K562 (cell line): ENCODE data around the gene RASSF10. TPM values are rescaled to one million over a fixed set of nuclear protein-coding genes. Genes with fewer than 3 reads are reported as not detected.

Experiments
- ATAC-seq: fragments of 200-7000 bp; cut with Tn5 transposase; 3 replicates; pipeline ENCODE4 v1.9.1; 2020; ENCODE audit warnings: moderate library complexity
- BruUV-seq: library from RNA; stranded (reverse); fragments of 400-500 nt; replicated peaks from 2 replicates; lab custom pipeline; 2021; lab: Mats Ljungman, UMichigan
- CTCF ChIA-PET: fragments of 300-600 bp; formaldehyde crosslinking; extraction: SDS; loops from one replicate; lab custom pipeline; 2021; ENCODE audit warnings: low intra/inter-chr PET ratio; lab: Yijun Ruan, JAX
- POLR2A ChIA-PET: fragments of 300-600, 350-650 bp; sonication (Branson Sonifier 250); formaldehyde crosslinking; extraction: SDS; loops from one replicate; lab custom pipeline; 2021; ENCODE audit warnings: antibody characterized with exemption, inconsistent platforms; lab: Yijun Ruan, JAX
- DNase-seq, 4 experiments: peaks; one replicate each; pipeline versions ENCODE4 v3.0.0 to v3.0.0-alpha.2; 2011 to 2018; ENCODE audit warnings: low spot score in 3 of 4, mixed read lengths in 3 of 4; ENCODE audit errors: extremely low read depth in 1 of 4
- FAIRE-seq: peaks from 2 replicates; lab custom pipeline; 2011; peaks lifted over from hg19 to GRCh38; lab: Jason Lieb, UNC
- H2AFZ ChIP-seq: 2 replicates; pipeline ENCODE4 v1.6.0; 2011; ENCODE audit warnings: low read depth, low read length, control low read depth, inconsistent platforms
- H3K27ac ChIP-seq: fragments of 200-600 bp; 3 replicates; pipeline ENCODE4 v1.8.0; 2011; ENCODE audit warnings: low read depth, mild to moderate bottlenecking, control low read depth, inconsistent platforms, low read length, moderate library complexity, mixed read lengths; ENCODE audit errors: extremely low read depth
- H3K27me3 ChIP-seq, 2 experiments: fragments of 300-600 bp in 1 of 2; 2 replicates in 1 of 2; 3 replicates in 1 of 2; pipeline versions ENCODE4 v1.6.0 to v1.8.0; 2011; ENCODE audit warnings: inconsistent platforms in 2 of 2, low read length in 2 of 2, mild to moderate bottlenecking in 1 of 2, mixed read lengths in 1 of 2, moderate library complexity in 1 of 2; ENCODE audit not compliant: control insufficient read depth in 2 of 2, insufficient read depth in 2 of 2
- H3K36me3 ChIP-seq: fragments of 300-600 bp; 3 replicates; pipeline ENCODE4 v1.8.0; 2011; ENCODE audit warnings: mild to moderate bottlenecking, low read length, inconsistent platforms; ENCODE audit not compliant: control insufficient read depth, insufficient read depth
- H3K4me1 ChIP-seq, 2 experiments: fragments of 200-600 bp in 1 of 2; replicated peaks in 1 of 2; 2 replicates in 1 of 2; 3 replicates in 1 of 2; pipeline versions ENCODE4 v1.5.1 to v1.8.0; 2011; ENCODE audit warnings: inconsistent platforms in 2 of 2, low read length in 2 of 2, mild to moderate bottlenecking in 1 of 2, mixed read lengths in 1 of 2, moderate library complexity in 1 of 2; ENCODE audit not compliant: control insufficient read depth in 2 of 2, insufficient read depth in 2 of 2
- H3K4me2 ChIP-seq: 2 replicates; pipeline ENCODE4 v1.6.1; 2011; ENCODE audit warnings: low read length, control low read depth, inconsistent platforms, mixed read lengths; ENCODE audit not compliant: insufficient read depth
- H3K4me3 ChIP-seq: fragments of 200-600 bp; sonication (generic), shearing (Covaris generic); 2 replicates; pipeline ENCODE4 v1.5.1; 2016; ENCODE audit warnings: control low read depth, inconsistent platforms
- H3K79me2 ChIP-seq: fragments of 200-600 bp; 3 replicates; pipeline ENCODE4 v1.8.0; 2011; ENCODE audit warnings: low read length, inconsistent platforms; ENCODE audit not compliant: control insufficient read depth, insufficient read depth
- H3K9ac ChIP-seq, 2 experiments: 2 replicates each; pipeline versions ENCODE4 v1.6.0 to v1.6.1; 2011; ENCODE audit warnings: low read depth in 2 of 2, low read length in 2 of 2, control low read depth in 1 of 2, inconsistent platforms in 1 of 2, mild to moderate bottlenecking in 1 of 2, mixed read lengths in 1 of 2; ENCODE audit not compliant: insufficient read depth in 1 of 2
- H3K9me1 ChIP-seq: one replicate; pipeline ENCODE4 v1.6.0; 2011; ENCODE audit warnings: inconsistent platforms, mild to moderate bottlenecking, low read length, moderate library complexity; ENCODE audit not compliant: control insufficient read depth, insufficient read depth
- H3K9me3 ChIP-seq: replicated peaks from 2 replicates; pipeline ENCODE4 v1.5.1; 2011; ENCODE audit warnings: low read depth, low read length, inconsistent platforms; ENCODE audit not compliant: control insufficient read depth, insufficient read depth
- H4K20me1 ChIP-seq: replicated peaks from 2 replicates; pipeline ENCODE4 v1.6.1; 2011; ENCODE audit warnings: low read length, inconsistent platforms, mixed read lengths; ENCODE audit not compliant: control insufficient read depth, insufficient read depth
- ARNT ChIP-seq, 2 experiments: fragments of 450-650 bp; IDR thresholded peaks; 2 replicates each; pipeline ENCODE4 v1.6.1; 2016; ENCODE audit warnings: mild to moderate bottlenecking in 1 of 2
- BCOR ChIP-seq: fragments of 450-650 bp; IDR thresholded peaks from 2 replicates; pipeline ENCODE4 v1.6.1; 2016
- BRD9 ChIP-seq: fragments of 450-650 bp; IDR thresholded peaks from 2 replicates; pipeline ENCODE4 v1.6.1; 2018; ENCODE audit warnings: low read depth; ENCODE audit not compliant: partially characterized antibody
- BRF2 ChIP-seq: IDR thresholded peaks from 3 replicates; pipeline ENCODE4 v1.6.1; 2011; ENCODE audit warnings: borderline replicate concordance, mild to moderate bottlenecking; ENCODE audit not compliant: insufficient read length, insufficient read depth
- E2F6 ChIP-seq, 2 experiments: IDR thresholded peaks; 2 replicates each; pipeline ENCODE4 v1.6.1; 2011; ENCODE audit warnings: borderline replicate concordance in 1 of 2, control low read depth in 1 of 2, low read depth in 1 of 2, low read length in 1 of 2, mild to moderate bottlenecking in 1 of 2, mixed read lengths in 1 of 2, moderate library complexity in 1 of 2; ENCODE audit not compliant: insufficient read depth in 1 of 2, insufficient read length in 1 of 2, poor library complexity in 1 of 2, severe bottlenecking in 1 of 2; ENCODE audit errors: extremely low read depth in 1 of 2
- KLF10 ChIP-seq: fragments of 250-450 bp; sonication (Bioruptor Pico); IDR thresholded peaks from 2 replicates; pipeline ENCODE4 v1.6.1; 2021; ENCODE audit warnings: matching md5 sums
- MYBL2 ChIP-seq, 2 experiments: fragments of 450-650 bp in 1 of 2; sonication (generic) in 1 of 2; formaldehyde crosslinking in 1 of 2; IDR thresholded peaks; 2 replicates each; pipeline versions ENCODE4 v1.6.1 to v1.8.1; 2017 to 2022; ENCODE audit warnings: borderline replicate concordance in 1 of 2, inconsistent platforms in 1 of 2, low read depth in 1 of 2, mild to moderate bottlenecking in 1 of 2, missing genetic modification reagents in 1 of 2, moderate library complexity in 1 of 2
- PTRF ChIP-seq: fragments of 450-650 bp; IDR thresholded peaks from 2 replicates; pipeline ENCODE4 v1.6.1; 2016; ENCODE audit warnings: mild to moderate bottlenecking, missing genetic modification characterization, missing compliant biosample characterization
- RFX5 ChIP-seq: IDR thresholded peaks from 2 replicates; pipeline ENCODE4 v1.6.1; 2011; ENCODE audit warnings: low read depth, mild to moderate bottlenecking, improper control_type of control experiment, low read length
- SLC30A9 ChIP-seq: fragments of 250-450 bp; sonication (Bioruptor Pico); IDR thresholded peaks from 2 replicates; pipeline ENCODE4 v1.8.0; 2022; ENCODE audit warnings: mild to moderate bottlenecking, moderate library complexity
- SMAD4 ChIP-seq: fragments of 250-450 bp; sonication (Bioruptor Pico); conservative IDR thresholded peaks from 2 replicates; pipeline ENCODE4 v1.8.0; 2021; ENCODE audit warnings: inconsistent platforms, mild to moderate bottlenecking, moderate library complexity
- TRIM28 ChIP-seq: fragments of 450-650 bp; IDR thresholded peaks from 2 replicates; pipeline ENCODE4 v1.6.1; 2017
- ZNF347 ChIP-seq: fragments of 450-650 bp; formaldehyde crosslinking; IDR thresholded peaks from 2 replicates; pipeline ENCODE4 v1.4.0; 2020; ENCODE audit warnings: low read depth, mild to moderate bottlenecking, moderate library complexity
- ZNF644 ChIP-seq: fragments of 200-800 bp; sonication (Bioruptor generic); IDR thresholded peaks from 2 replicates; pipeline ENCODE4 v1.6.1; 2016; ENCODE audit warnings: low read depth, missing genetic modification characterization, missing compliant biosample characterization
- WGBS: fragments of 100-300 bp; shearing (Covaris generic); methylation state at CpG from one replicate; pipeline ENCODE4 v1.1.6; 2016; ENCODE audit warnings: low coverage, mixed read lengths; ENCODE audit not compliant: insufficient coverage; ENCODE audit errors: missing lambda C conversion rate; 5-methylcytosine and 5-hydroxymethylcytosine counted together
- in situ Hi-C: fragments of 300-500 bp; cut with MboI; formaldehyde crosslinking; loops from 4 replicates; pipeline ENCODE4 v1.15.0; 2018; ENCODE audit warnings: inconsistent platforms, mixed read lengths
- intact Hi-C: fragments of 100-400 bp; cut with micrococcal nuclease; formaldehyde crosslinking; loops from 2 replicates; pipeline ENCODE4 v1.14.2; 2022
- polyA plus RNA-seq, 8 experiments: library from polyadenylated mRNA; depleted of rRNA in 4 of 8; stranded (reverse) in 5 of 8; unstranded in 3 of 8; fragments of >200 nt; fragmentation: Nextera tagmentation in 2 of 8; fragmentation: Illumina TruSeq in 1 of 8; extraction: Ambion mirVana in 2 of 8; extraction: Trizol in 1 of 8; gene quantifications; 2 replicates each; pipeline versions ENCODE4 v1.2.1 to v1.2.3, GENCODE V29; 2011 to 2014; ENCODE audit warnings: inconsistent platforms in 1 of 8, missing spikeins in 1 of 8
- total RNA-seq, 7 experiments: library from RNA; depleted of rRNA in 6 of 7; stranded (reverse); fragments of >200 nt in 6 of 7; fragmentation: Illumina TruSeq in 2 of 7; extraction: Trizol in 2 of 7; gene quantifications; 2 replicates each; pipeline versions ENCODE4 v1.2.1 to v1.2.3, GENCODE V29; 2011 to 2021; ENCODE audit warnings: low replicate concordance in 1 of 7
- TF ChIP-seq, protein P1 (sequence below): fragments of 450-650 bp; IDR thresholded peaks from 2 replicates; pipeline ENCODE4 v1.6.1; 2017; ENCODE audit warnings: antibody characterized with exemption, mild to moderate bottlenecking

RASSF10 gene
- total and polyA plus RNA-seq, 9 of the 15 experiments (the other 6 are each of a cell fraction or from before 2014, with no cell fraction given): not detected

DNA sequence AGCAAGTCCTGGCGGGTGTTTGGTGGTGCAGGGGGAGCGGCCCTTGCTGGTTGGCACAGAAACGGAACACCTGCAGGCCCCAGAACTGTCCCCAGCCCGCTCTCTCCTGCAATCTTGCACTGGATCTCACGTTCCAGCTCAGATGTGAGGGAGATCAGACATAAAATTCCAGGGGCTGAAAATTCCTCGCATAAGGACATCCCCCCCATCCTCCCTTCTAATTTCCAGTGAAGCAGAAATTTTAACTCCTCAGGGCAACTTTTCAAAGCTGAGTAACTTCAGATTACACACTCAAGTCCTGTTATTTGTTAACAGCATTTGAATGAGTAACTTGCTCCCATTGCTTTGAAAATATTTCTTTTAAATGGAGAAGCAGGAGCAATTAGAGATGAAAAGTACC is 40.3 kb upstream of the RASSF10 start:
- no peak for TF ChIP-seq KLF10 (CRISPR knock-in tag)
- TF ChIP-seq MYBL2 (IDR thresholded peaks at IDR 0.05; ENCODE audit: low read depth): no peak
- no peak for TF ChIP-seq MYBL2 (CRISPR knock-in tag; IDR thresholded peaks at IDR 0.05; ENCODE audit: borderline replicate concordance)
- no peak for TF ChIP-seq ZNF644
- TF ChIP-seq PTRF: no peak
- TF ChIP-seq SMAD4 (CRISPR knock-in tag): no peak
- TF ChIP-seq TRIM28: no peak
- no peak for TF ChIP-seq BRF2
- no peak for TF ChIP-seq ARNT (IDR thresholded peaks at IDR 0.05)
- TF ChIP-seq ZNF347 (CRISPR knock-in tag): no peak
- no peak for TF ChIP-seq E2F6 (IDR thresholded peaks at IDR 0.05; ENCODE audit: borderline replicate concordance in 1 of 2, extremely low read depth in 1 of 2, insufficient read depth in 1 of 2, insufficient read length in 1 of 2, low read depth in 1 of 2, low read length in 1 of 2, poor library complexity in 1 of 2, severe bottlenecking in 1 of 2)
- no peak for TF ChIP-seq BRD9
- TF ChIP-seq, protein P1, sequence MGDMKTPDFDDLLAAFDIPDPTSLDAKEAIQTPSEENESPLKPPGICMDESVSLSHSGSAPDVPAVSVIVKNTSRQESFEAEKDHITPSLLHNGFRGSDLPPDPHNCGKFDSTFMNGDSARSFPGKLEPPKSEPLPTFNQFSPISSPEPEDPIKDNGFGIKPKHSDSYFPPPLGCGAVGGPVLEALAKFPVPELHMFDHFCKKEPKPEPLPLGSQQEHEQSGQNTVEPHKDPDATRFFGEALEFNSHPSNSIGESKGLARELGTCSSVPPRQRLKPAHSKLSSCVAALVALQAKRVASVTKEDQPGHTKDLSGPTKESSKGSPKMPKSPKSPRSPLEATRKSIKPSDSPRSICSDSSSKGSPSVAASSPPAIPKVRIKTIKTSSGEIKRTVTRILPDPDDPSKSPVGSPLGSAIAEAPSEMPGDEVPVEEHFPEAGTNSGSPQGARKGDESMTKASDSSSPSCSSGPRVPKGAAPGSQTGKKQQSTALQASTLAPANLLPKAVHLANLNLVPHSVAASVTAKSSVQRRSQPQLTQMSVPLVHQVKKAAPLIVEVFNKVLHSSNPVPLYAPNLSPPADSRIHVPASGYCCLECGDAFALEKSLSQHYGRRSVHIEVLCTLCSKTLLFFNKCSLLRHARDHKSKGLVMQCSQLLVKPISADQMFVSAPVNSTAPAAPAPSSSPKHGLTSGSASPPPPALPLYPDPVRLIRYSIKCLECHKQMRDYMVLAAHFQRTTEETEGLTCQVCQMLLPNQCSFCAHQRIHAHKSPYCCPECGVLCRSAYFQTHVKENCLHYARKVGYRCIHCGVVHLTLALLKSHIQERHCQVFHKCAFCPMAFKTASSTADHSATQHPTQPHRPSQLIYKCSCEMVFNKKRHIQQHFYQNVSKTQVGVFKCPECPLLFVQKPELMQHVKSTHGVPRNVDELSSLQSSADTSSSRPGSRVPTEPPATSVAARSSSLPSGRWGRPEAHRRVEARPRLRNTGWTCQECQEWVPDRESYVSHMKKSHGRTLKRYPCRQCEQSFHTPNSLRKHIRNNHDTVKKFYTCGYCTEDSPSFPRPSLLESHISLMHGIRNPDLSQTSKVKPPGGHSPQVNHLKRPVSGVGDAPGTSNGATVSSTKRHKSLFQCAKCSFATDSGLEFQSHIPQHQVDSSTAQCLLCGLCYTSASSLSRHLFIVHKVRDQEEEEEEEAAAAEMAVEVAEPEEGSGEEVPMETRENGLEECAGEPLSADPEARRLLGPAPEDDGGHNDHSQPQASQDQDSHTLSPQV: no peak
- no peak for TF ChIP-seq RFX5
- TF ChIP-seq BCOR: no peak
- no peak for TF ChIP-seq SLC30A9 (CRISPR knock-in tag)
- intact Hi-C loops: loop anchor here (10.0 kb wide), 1 partner anchor 366 kb away; no protein-coding TSS in a partner anchor

More for the DNA sequence above, 40.3 kb upstream of the RASSF10 start:
- Histone ChIP-seq H3K36me3 (peaks cover 69% of the 10 kb centered on the region), H3K9me1 (no peaks in the 10 kb centered on the region), H3K27me3 (no peaks in the 10 kb centered on the region), H4K20me1 (no peaks in the 10 kb centered on the region; the same call in 1 of the 2 replicates), H3K4me3 (no peak overlapping the region), H3K4me2 (no peak overlapping the region), H2AFZ (no peak overlapping the region), H3K27ac (no peak overlapping the region), H3K9me3 (no peaks in the 10 kb centered on the region), H3K79me2 (0 out of 3 replicates have a peak, but pooled peaks cover 9% of the 10 kb centered on the region), H3K9ac (no peak overlapping the region), H3K4me1 (peaks cover 0 to 4% of the 10 kb centered on the region in 2 experiments; a peak in 1 of 5 replicates)
- CTCF ChIA-PET: no interaction called here
- BruUV-seq: no TSS peak
- FAIRE-seq: no peak
- ATAC-seq: no peak
- POLR2A ChIA-PET: interaction anchor here (0.6 to 0.7 kb wide), 2 partner anchors 145 to 600 kb away, joined by 3 read pairs; no protein-coding TSS in a partner anchor
- in situ Hi-C loops: loop anchor here (10.0 kb wide), 1 partner anchor 366 kb away; no protein-coding TSS in a partner anchor
- 79% methylated on average over 5 of the region's 6 CpGs for WGBS
- DNase-seq: no peak
